Hematopoietic multipotent progenitor cell treated with erythropoietin and hydrocortisone succinate and interleukin-3 and kit ligand, for 8 days (in vitro differentiated cells): ENCODE measurements around the gene LSAMP.

Source experiments
- DNase-seq: peaks from one replicate; pipeline ENCODE4 v3.0.0-alpha.2; 2015

Gene LSAMP

GRCh38 chr3:116154389-116154788, 290.9 kb downstream of the LSAMP start:
- DNase-seq = no peak

- DNase-seq = no peak
Measured at GRCh38 chr3:116153174-116153573, 292.1 kb downstream of the LSAMP start.

- DNase-seq = no peak
Measured at GRCh38 chr3:116150655-116151167, 294.6 kb downstream of the LSAMP start.

GRCh38 chr3:116148881-116149851, 296.1 kb downstream of the LSAMP start:
- no peak for DNase-seq

GRCh38 chr3:116145613-116146012, 299.7 kb downstream of the LSAMP start:
- DNase-seq = no peak

- DNase-seq = no peak
Measured at GRCh38 chr3:116141724-116142123, 303.6 kb downstream of the LSAMP start.

GRCh38 chr3:116140100-116140689, 305.1 kb downstream of the LSAMP start:
- DNase-seq = peak; percentile 42

GRCh38 chr3:116139641-116140040, 305.6 kb downstream of the LSAMP start:
- no peak for DNase-seq

- no peak for DNase-seq
Measured at GRCh38 chr3:116135457-116136085, 309.7 kb downstream of the LSAMP start.

- no peak for DNase-seq
Measured at GRCh38 chr3:116129187-116129946, 315.9 kb downstream of the LSAMP start.

- DNase-seq = no peak
Measured at GRCh38 chr3:116127464-116127863, 317.8 kb downstream of the LSAMP start.

GRCh38 chr3:116124166-116124565, 321.1 kb downstream of the LSAMP start:
- no peak for DNase-seq

GRCh38 chr3:116118475-116119169, 326.7 kb downstream of the LSAMP start:
- no peak for DNase-seq

- no peak for DNase-seq
Measured at GRCh38 chr3:116114586-116114985, 330.7 kb downstream of the LSAMP start.

- DNase-seq = no peak
Measured at GRCh38 chr3:116112696-116113095, 332.6 kb downstream of the LSAMP start.

- DNase-seq = no peak
Measured at GRCh38 chr3:116111765-116112164, 333.5 kb downstream of the LSAMP start.

- no peak for DNase-seq
Measured at GRCh38 chr3:116103868-116104530, 341.3 kb downstream of the LSAMP start.

- no peak for DNase-seq
Measured at GRCh38 chr3:116102037-116102436, 343.2 kb downstream of the LSAMP start.

GRCh38 chr3:116097226-116097625, 348.1 kb downstream of the LSAMP start:
- DNase-seq = no peak

- DNase-seq = no peak
Measured at GRCh38 chr3:116096631-116097030, 348.7 kb downstream of the LSAMP start.

- DNase-seq = no peak
Measured at GRCh38 chr3:116093374-116093773, 351.9 kb downstream of the LSAMP start.

GRCh38 chr3:116087426-116087825, 357.9 kb downstream of the LSAMP start:
- no peak for DNase-seq
